SU-DHL-6 (cell line): ENCODE data around the gene CFAP100.

Experiments used
- H2AFZ ChIP-seq: fragments of 200-600 bp; sonication (generic); 2 replicates; pipeline ENCODE4 v1.6.1; 2014; ENCODE audit warnings: low read depth, mild to moderate bottlenecking, moderate library complexity, mixed read lengths, antibody characterized with exemption, low read length; ENCODE audit not compliant: severe bottlenecking
- H3F3A ChIP-seq: fragments of 200-600 bp; shearing (Covaris generic); 2 replicates; pipeline ENCODE4 v1.6.0; 2016; ENCODE audit warnings: antibody characterized with exemption, mild to moderate bottlenecking; ENCODE audit not compliant: insufficient read depth
- H3K27ac ChIP-seq: fragments of 200-600 bp; sonication (generic); 2 replicates; pipeline ENCODE4 v1.5.1; 2016; ENCODE audit warnings: low read depth, mild to moderate bottlenecking, low read length, moderate library complexity, mixed read lengths
- H3K27me3 ChIP-seq: fragments of 200-600 bp; sonication (generic), shearing (Covaris generic); 2 replicates; pipeline ENCODE4 v1.6.0; 2014; ENCODE audit warnings: mild to moderate bottlenecking, low read length
- H3K36me3 ChIP-seq: fragments of 200-600 bp; sonication (generic); 2 replicates; pipeline ENCODE4 v1.6.1; 2014; ENCODE audit warnings: mild to moderate bottlenecking, low read length, mixed read lengths
- H3K4me2 ChIP-seq: fragments of 300-600, 200-600 bp; shearing (Covaris generic), sonication (generic); 2 replicates; pipeline ENCODE4 v1.6.0; 2014; ENCODE audit warnings: low read length, low read depth, mild to moderate bottlenecking; ENCODE audit not compliant: poor library complexity, severe bottlenecking
- H3K4me3 ChIP-seq: fragments of 200-600 bp; sonication (generic); 2 replicates; pipeline ENCODE4 v1.5.1; 2014; ENCODE audit warnings: antibody characterized with exemption, low read length, mild to moderate bottlenecking, mixed read lengths; ENCODE audit not compliant: insufficient read depth, poor library complexity, severe bottlenecking
- H3K79me2 ChIP-seq: fragments of 200-600 bp; sonication (generic); 2 replicates; pipeline ENCODE4 v1.6.1; 2014; ENCODE audit warnings: mild to moderate bottlenecking, low read length, moderate library complexity; ENCODE audit not compliant: insufficient read depth
- H3K9ac ChIP-seq: fragments of 200-600 bp; sonication (generic); 2 replicates; pipeline ENCODE4 v1.7.0; 2014; ENCODE audit warnings: mild to moderate bottlenecking, low read length
- H3K9me2 ChIP-seq: fragments of 200-600 bp; sonication (generic); replicated peaks from 2 replicates; pipeline ENCODE4 v1.6.1; 2014; ENCODE audit warnings: low read length; ENCODE audit not compliant: insufficient read depth
- H3K9me3 ChIP-seq: fragments of 200-600 bp; sonication (generic); 2 replicates; pipeline ENCODE4 v1.6.1; 2014; ENCODE audit warnings: low read length, mixed read lengths; ENCODE audit not compliant: insufficient read depth
- H4K20me1 ChIP-seq: fragments of 200-600 bp; sonication (generic); 2 replicates; pipeline ENCODE4 v1.6.1; 2014; ENCODE audit warnings: low read depth, mild to moderate bottlenecking, antibody characterized with exemption, low read length, moderate library complexity, mixed read lengths
- EZH2phosphoT487 ChIP-seq: fragments of 200-600 bp; sonication (generic), shearing (Covaris generic); conservative IDR thresholded peaks from 2 replicates; pipeline ENCODE4 v1.6.1; 2018; ENCODE audit warnings: mild to moderate bottlenecking, antibody characterized with exemption, low read length, moderate library complexity, mixed read lengths
- TF ChIP-seq, protein P1 (sequence below): fragments of 200-600 bp; sonication (generic); IDR thresholded peaks from one replicate; pipeline ENCODE4 v1.5.1; 2017; ENCODE audit warnings: antibody characterized with exemption, mild to moderate bottlenecking, low read length, moderate library complexity; ENCODE audit not compliant: insufficient read depth, poor library complexity, severe bottlenecking

CFAP100 gene

DNA sequence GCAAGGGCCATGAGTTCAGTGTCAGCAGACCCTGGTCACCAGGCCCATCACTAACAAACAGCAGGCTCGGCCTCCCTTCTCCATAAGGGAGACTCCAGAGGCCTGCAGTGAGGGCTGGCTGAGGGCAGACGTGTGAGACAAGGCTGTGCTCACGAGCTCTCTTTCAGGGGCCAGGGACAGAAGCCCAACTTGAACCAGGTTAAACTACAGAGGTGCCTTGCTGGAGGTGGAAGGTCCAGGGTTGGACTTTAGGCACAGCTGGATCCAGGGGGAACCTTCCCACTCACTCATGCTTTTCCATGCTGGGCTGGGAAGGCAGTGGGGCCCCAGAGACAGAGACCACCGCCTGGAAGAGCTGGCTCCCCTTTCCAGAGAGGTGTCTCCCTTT, 19.0 kb downstream of the CFAP100 start:
- no peaks in the 10 kb centered on the region for H3K9me2 ChIP-seq
- no peak for TF ChIP-seq EZH2phosphoT487
- TF ChIP-seq, protein P1, sequence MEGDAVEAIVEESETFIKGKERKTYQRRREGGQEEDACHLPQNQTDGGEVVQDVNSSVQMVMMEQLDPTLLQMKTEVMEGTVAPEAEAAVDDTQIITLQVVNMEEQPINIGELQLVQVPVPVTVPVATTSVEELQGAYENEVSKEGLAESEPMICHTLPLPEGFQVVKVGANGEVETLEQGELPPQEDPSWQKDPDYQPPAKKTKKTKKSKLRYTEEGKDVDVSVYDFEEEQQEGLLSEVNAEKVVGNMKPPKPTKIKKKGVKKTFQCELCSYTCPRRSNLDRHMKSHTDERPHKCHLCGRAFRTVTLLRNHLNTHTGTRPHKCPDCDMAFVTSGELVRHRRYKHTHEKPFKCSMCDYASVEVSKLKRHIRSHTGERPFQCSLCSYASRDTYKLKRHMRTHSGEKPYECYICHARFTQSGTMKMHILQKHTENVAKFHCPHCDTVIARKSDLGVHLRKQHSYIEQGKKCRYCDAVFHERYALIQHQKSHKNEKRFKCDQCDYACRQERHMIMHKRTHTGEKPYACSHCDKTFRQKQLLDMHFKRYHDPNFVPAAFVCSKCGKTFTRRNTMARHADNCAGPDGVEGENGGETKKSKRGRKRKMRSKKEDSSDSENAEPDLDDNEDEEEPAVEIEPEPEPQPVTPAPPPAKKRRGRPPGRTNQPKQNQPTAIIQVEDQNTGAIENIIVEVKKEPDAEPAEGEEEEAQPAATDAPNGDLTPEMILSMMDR, result no peak
- no peaks in the 10 kb centered on the region for H3K79me2 ChIP-seq
- no peaks in the 10 kb centered on the region for H4K20me1 ChIP-seq
- H3K9me3 ChIP-seq, result no peaks in the 10 kb centered on the region
- no peaks in the 10 kb centered on the region for H3K36me3 ChIP-seq
- H3K9ac ChIP-seq, result no peak overlapping the region
- H2AFZ ChIP-seq, result no peak overlapping the region
- H3F3A ChIP-seq, result no peaks in the 10 kb centered on the region
- H3K4me3 ChIP-seq, result no peak overlapping the region
- H3K27ac ChIP-seq, result no peak overlapping the region
- no peak overlapping the region for H3K4me2 ChIP-seq
- no peaks in the 10 kb centered on the region for H3K27me3 ChIP-seq

DNA sequence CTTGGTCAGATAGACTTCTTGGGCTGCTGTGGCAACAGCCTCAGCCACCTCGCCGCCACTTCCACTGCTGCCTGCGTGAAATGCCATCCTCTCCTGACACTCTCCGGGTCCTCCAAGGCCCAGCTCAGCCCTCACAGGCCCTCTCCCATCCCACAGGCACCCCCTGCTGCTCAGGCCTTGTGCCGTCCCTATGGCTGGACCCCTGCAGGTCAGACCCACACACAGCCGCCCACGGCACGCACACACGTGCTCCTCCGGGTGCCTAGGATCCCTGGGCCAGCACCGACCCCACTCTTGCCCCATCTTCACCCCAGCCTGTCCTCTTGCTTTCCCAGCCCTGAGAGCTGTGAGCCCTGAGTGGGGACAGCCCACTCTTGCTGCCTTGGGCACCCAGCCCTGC, 19.7 kb downstream of the CFAP100 start:
- Histone ChIP-seq H3K9ac (no peak overlapping the region), H3K27ac (no peak overlapping the region), H3K4me2 (no peak overlapping the region), H4K20me1 (no peaks in the 10 kb centered on the region), H3K79me2 (no peaks in the 10 kb centered on the region), H3F3A (no peaks in the 10 kb centered on the region), H3K9me3 (no peaks in the 10 kb centered on the region), H3K4me3 (no peak overlapping the region), H2AFZ (no peak overlapping the region), H3K27me3 (no peaks in the 10 kb centered on the region), H3K36me3 (no peaks in the 10 kb centered on the region), H3K9me2 (no peaks in the 10 kb centered on the region)
- TF ChIP-seq, protein P1, result no peak
- no peak for TF ChIP-seq EZH2phosphoT487

DNA sequence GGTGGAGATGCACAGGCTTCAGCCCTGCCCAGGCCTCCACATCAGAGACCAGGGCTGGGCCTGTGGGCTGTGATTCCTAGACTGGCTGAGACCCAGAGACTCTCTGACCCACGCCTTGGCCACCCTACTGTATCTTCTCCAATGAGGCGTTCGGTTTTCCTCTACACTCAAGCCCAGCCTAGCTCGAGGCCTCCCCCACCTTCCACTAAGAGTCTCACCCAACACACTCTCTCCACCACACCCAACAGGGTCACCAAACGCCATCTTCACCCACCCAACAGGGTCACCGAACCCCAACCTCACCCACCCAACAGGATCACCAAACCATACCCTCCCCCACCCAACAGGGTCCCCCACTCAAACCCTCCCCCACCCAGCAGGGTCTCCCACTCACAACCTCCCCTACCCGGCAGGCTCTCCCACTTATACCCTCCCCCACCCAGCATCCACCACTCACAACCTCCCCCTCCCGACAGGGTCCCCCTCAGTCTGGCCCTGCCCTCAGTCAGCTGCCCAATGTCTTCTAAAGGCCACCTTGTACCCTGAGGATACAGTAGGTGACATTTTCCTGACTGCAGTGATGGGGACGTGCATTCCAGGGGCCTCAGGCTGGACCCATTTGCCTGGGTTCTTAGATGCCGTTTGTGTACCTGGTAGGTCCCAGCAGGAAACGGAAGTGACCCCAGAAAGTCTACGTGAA, 20.4 kb downstream of the CFAP100 start:
- Histone ChIP-seq H3K4me3 (no peak overlapping the region), H3K9me2 (no peaks in the 10 kb centered on the region), H2AFZ (no peak overlapping the region), H4K20me1 (no peaks in the 10 kb centered on the region), H3K27ac (no peak overlapping the region), H3F3A (no peaks in the 10 kb centered on the region), H3K9me3 (no peaks in the 10 kb centered on the region), H3K79me2 (no peaks in the 10 kb centered on the region), H3K36me3 (no peaks in the 10 kb centered on the region), H3K9ac (no peak overlapping the region), H3K4me2 (no peak overlapping the region), H3K27me3 (no peaks in the 10 kb centered on the region)
- TF ChIP-seq EZH2phosphoT487, result no peak
- TF ChIP-seq, protein P1, result no peak
